GM12892 (cell line): ENCODE measurements around the gene CACNB1.

Experiments used
- POLR2AphosphoS5 ChIP-seq: IDR thresholded peaks from 2 replicates; pipeline ENCODE4 v1.6.1; 2011; ENCODE audit warnings: low read depth, low read length, control low read depth
- TAF1 ChIP-seq: IDR thresholded peaks from 2 replicates; pipeline ENCODE4 v1.6.1; 2011; ENCODE audit warnings: low read depth, mild to moderate bottlenecking, control low read depth, low read length, borderline replicate concordance

DNA sequence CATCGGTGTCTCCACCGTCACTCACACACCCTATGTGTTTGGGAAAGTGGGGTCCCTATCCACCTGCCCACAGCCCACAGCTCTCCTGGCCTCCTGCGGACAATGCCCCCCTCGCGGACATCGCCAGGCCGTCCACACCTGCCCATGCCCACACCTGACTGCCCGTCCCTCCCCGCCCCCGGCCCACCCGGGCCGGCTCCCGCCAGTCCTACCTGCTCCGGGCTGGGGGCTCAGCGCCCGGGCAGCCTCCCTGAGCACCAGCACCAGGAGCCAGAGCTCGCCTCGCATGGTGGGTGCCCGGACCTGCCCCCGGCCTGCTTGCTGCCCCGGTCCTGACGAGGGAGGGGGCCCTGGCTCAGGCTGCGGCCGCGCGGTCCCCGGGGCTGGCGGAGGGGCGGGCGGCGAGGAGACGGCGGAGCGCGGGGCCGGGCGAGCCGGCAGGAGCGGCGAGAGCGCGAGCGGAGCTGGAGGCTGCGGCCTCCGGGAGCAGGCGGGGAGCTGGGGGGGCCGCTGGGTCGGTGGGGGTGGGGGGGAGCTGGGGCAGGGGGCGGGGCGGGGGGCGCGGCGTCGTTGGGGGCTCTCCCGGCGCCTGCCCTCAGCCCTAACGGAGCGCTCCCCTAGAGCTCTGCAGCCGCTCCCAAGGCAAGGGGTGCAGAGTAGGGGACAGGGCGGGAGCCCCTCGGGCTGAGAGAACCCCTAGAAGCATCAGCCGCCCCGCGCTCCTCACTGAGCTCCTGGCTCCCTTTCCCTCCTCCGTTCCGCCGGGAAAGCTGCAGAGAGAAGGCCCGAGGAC lies 46.1 kb downstream of the CACNB1 start, which contains the start of gene PLXDC1:
- no peak for TF ChIP-seq TAF1
- no peak for TF ChIP-seq POLR2AphosphoS5
